Middle frontal gyrus (tissue), 1 donor: Measurements from ENCODE around the gene METTL14.

ENCODE experiments used
- DNase-seq: peaks from one replicate; pipeline ENCODE4 v3.0.0-alpha.2; 2015; ENCODE audit warnings: low spot score; ENCODE audit errors: extremely low spot score

Gene METTL14

GRCh38 chr4:118732591-118733330 lies 47.6 kb downstream of the METTL14 start:
- DNase-seq, result no peak

- no peak for DNase-seq
These were observed 49.5 kb downstream of the METTL14 start for GRCh38 chr4:118734491-118735205.

- DNase-seq, result no peak
These were observed 51.7 kb downstream of the METTL14 start for GRCh38 chr4:118736900-118737299.

GRCh38 chr4:118738090-118738489 lies 52.9 kb downstream of the METTL14 start:
- DNase-seq, result no peak

GRCh38 chr4:118739022-118739713 lies 54.0 kb downstream of the METTL14 start:
- DNase-seq, result no peak

- no peak for DNase-seq
These were observed 55.7 kb downstream of the METTL14 start for GRCh38 chr4:118740869-118741268.

- no peak for DNase-seq
These were observed 56.2 kb downstream of the METTL14 start for GRCh38 chr4:118741301-118741855.

- no peak for DNase-seq
These were observed 56.9 kb downstream of the METTL14 start for GRCh38 chr4:118742050-118742449.

- no peak for DNase-seq
These were observed 58.7 kb downstream of the METTL14 start for GRCh38 chr4:118743867-118744266.

GRCh38 chr4:118745357-118745756 lies 60.2 kb downstream of the METTL14 start:
- DNase-seq, result no peak

- no peak for DNase-seq
These were observed 61.2 kb downstream of the METTL14 start for GRCh38 chr4:118746251-118746919.

GRCh38 chr4:118749347-118749988 lies 64.3 kb downstream of the METTL14 start:
- DNase-seq, result no peak

- DNase-seq, result no peak
These were observed 66.6 kb downstream of the METTL14 start for GRCh38 chr4:118751629-118752323.

- DNase-seq, result no peak
These were observed 67.4 kb downstream of the METTL14 start for GRCh38 chr4:118752551-118752950.

GRCh38 chr4:118753096-118753495 lies 67.9 kb downstream of the METTL14 start:
- no peak for DNase-seq

GRCh38 chr4:118753685-118754084 lies 68.5 kb downstream of the METTL14 start:
- DNase-seq, result no peak

GRCh38 chr4:118754890-118755289 lies 69.7 kb downstream of the METTL14 start:
- no peak for DNase-seq

- no peak for DNase-seq
These were observed 70.4 kb downstream of the METTL14 start for GRCh38 chr4:118755438-118756226.

GRCh38 chr4:118756429-118756828 lies 71.2 kb downstream of the METTL14 start:
- DNase-seq, result no peak
